Measurements from ENCODE around the gene IGSF23. TPM values are rescaled to one million over a fixed set of nuclear protein-coding genes. Genes with fewer than 3 reads are reported as not detected.

The IGSF23 gene
- polyA plus RNA-seq, 3 donors, result 0.23 to 0.46 (median 0.44) TPM

DNA sequence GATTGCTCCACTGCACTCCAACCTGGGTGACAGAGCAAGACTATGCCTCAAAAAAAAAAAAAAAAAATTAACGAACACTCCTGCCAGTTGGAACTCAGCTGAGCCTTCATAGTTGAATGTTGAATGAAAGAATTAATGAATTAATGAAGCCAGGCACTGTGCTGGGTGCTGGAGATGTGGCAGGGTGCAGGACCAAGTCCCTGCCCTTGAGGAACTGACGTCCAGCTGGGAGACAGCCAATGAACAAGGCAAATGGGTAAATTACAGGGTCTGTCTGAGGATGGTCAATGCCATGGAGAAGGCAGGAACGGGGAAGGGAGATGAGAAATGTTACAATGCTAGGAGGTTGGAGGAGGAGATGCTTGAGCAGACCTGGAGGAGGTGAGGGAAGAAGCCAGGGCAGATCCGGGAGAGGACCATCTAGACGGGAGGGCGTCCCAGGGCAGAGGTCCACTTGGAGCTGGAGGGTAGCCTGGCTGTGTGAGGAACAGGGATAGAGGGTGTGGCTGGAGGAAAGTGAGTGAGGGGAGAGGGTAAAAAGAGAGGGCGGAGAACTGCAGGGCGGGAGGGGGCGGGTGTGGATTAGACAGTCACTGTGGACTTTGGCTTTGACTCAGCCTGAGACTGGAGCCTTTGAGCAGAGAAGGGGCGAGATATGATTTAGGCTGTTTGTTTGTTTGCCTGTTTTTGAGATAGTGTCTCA is 16.8 kb upstream of the IGSF23 start:
- H3K9ac ChIP-seq (ENCODE audit: insufficient read depth, low read length, poor library complexity, severe bottlenecking), result no peak overlapping the region
- H3K79me2 ChIP-seq (ENCODE audit: insufficient read depth, low read length), result no peaks in the 10 kb centered on the region
- H3K27ac Mint-ChIP-seq, result no peak overlapping the region
- WGBS (ENCODE audit: insufficient coverage), result 93% methylated on average over 7 of the region's 10 CpGs
- TF ChIP-seq, protein P1, sequence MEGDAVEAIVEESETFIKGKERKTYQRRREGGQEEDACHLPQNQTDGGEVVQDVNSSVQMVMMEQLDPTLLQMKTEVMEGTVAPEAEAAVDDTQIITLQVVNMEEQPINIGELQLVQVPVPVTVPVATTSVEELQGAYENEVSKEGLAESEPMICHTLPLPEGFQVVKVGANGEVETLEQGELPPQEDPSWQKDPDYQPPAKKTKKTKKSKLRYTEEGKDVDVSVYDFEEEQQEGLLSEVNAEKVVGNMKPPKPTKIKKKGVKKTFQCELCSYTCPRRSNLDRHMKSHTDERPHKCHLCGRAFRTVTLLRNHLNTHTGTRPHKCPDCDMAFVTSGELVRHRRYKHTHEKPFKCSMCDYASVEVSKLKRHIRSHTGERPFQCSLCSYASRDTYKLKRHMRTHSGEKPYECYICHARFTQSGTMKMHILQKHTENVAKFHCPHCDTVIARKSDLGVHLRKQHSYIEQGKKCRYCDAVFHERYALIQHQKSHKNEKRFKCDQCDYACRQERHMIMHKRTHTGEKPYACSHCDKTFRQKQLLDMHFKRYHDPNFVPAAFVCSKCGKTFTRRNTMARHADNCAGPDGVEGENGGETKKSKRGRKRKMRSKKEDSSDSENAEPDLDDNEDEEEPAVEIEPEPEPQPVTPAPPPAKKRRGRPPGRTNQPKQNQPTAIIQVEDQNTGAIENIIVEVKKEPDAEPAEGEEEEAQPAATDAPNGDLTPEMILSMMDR (IDR thresholded peaks at IDR 0.05), result no peak
- no peak for DNase-seq
- H3K9me3 ChIP-seq (replicated peaks in 1 of 2; ENCODE audit: control insufficient read depth in 1 of 2, insufficient read depth in 1 of 2, low read length in 2 of 2), result peaks cover 0 to 4% of the 10 kb centered on the region in 2 donors
- H3K27ac ChIP-seq (ENCODE audit: low read depth in 1 of 2, low read length in 2 of 2), result no peak overlapping the region
- peaks cover 9% of the 10 kb centered on the region for H3K4me1 Mint-ChIP-seq
- H2AFZ ChIP-seq (ENCODE audit: insufficient read depth, low read depth, low read length, poor library complexity, severe bottlenecking), result no peak overlapping the region
- no peak overlapping the region for H3K4me2 ChIP-seq (replicated peaks; ENCODE audit: extremely low read depth, low read length, poor library complexity, severe bottlenecking)
- H3K4me3 ChIP-seq (replicated peaks in 1 of 3; ENCODE audit: low read depth in 2 of 3, low read length in 3 of 3), result no peak overlapping the region
- no peaks in the 10 kb centered on the region for H4K20me1 ChIP-seq (ENCODE audit: insufficient read depth, low read length)
- H3K9me3 Mint-ChIP-seq, result peaks cover 0 to 13% (median 6%) of the 10 kb centered on the region in 7 donors
- peak overlapping the region in 1 of 2 donors; percentile 44 for H3K4me3 Mint-ChIP-seq
- intact Hi-C loops (cut with micrococcal nuclease), result no loop called here
- H3K27me3 ChIP-seq (ENCODE audit: control insufficient read depth in 2 of 2, insufficient read depth in 2 of 2, low read length in 2 of 2), result peaks cover 0 to 6% of the 10 kb centered on the region in 2 donors
- H3K36me3 ChIP-seq (replicated peaks in 1 of 2; ENCODE audit: control insufficient read depth in 1 of 2, insufficient read depth in 2 of 2, low read length in 2 of 2), result no peaks in the 10 kb centered on the region
- peaks cover 4 to 12% of the 10 kb centered on the region in 2 donors for H3K4me1 ChIP-seq (ENCODE audit: control insufficient read depth in 1 of 2, insufficient read depth in 2 of 2, low read length in 2 of 2)
- peaks cover 9 to 19% (median 13%) of the 10 kb centered on the region in 3 donors for H3K27me3 Mint-ChIP-seq (ENCODE audit: low read depth in 3 of 3)
- no peaks in the 10 kb centered on the region for H3K36me3 Mint-ChIP-seq

DNA sequence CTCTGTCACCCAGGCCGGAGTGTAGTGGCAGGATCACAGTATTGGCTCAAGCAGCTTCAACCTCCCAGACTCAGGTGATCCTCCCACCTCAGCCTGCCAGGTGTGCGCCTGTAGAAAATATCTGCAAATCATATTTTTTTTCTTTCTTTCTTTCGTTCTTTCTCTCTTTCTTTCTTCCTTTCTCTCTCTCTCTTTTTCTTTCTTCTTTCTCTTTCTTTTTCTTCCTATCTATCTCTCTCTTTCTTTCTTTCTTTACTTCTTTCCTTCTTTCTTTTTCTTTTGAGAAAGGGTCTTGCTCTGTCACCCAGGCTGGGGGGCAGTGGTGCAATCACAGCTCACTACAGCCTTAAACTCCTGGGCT is 16.3 kb upstream of the IGSF23 start:
- H3K4me3 Mint-ChIP-seq, result no peak overlapping the region
- no peaks in the 10 kb centered on the region for H3K36me3 Mint-ChIP-seq
- no peak overlapping the region for H3K27ac ChIP-seq (ENCODE audit: low read depth in 1 of 2, low read length in 2 of 2)
- peaks cover 4 to 10% of the 10 kb centered on the region in 2 donors for H3K4me1 ChIP-seq (ENCODE audit: control insufficient read depth in 1 of 2, insufficient read depth in 2 of 2, low read length in 2 of 2)
- no peaks in the 10 kb centered on the region for H3K36me3 ChIP-seq (replicated peaks in 1 of 2; ENCODE audit: control insufficient read depth in 1 of 2, insufficient read depth in 2 of 2, low read length in 2 of 2)
- H3K27me3 Mint-ChIP-seq (ENCODE audit: low read depth in 3 of 3), result peaks cover 9 to 19% (median 14%) of the 10 kb centered on the region in 3 donors
- peaks cover 0 to 6% of the 10 kb centered on the region in 2 donors for H3K27me3 ChIP-seq (ENCODE audit: control insufficient read depth in 2 of 2, insufficient read depth in 2 of 2, low read length in 2 of 2)
- WGBS (ENCODE audit: insufficient coverage), result 78% methylated on average over 3 of the region's 3 CpGs
- peaks cover 8% of the 10 kb centered on the region for H3K4me1 Mint-ChIP-seq
- H3K9me3 ChIP-seq (replicated peaks in 1 of 2; ENCODE audit: control insufficient read depth in 1 of 2, insufficient read depth in 1 of 2, low read length in 2 of 2), result peaks cover 0 to 4% of the 10 kb centered on the region in 2 donors
- H3K79me2 ChIP-seq (ENCODE audit: insufficient read depth, low read length), result no peaks in the 10 kb centered on the region
- intact Hi-C loops (cut with micrococcal nuclease), result no loop called here
- H2AFZ ChIP-seq (ENCODE audit: insufficient read depth, low read depth, low read length, poor library complexity, severe bottlenecking), result no peak overlapping the region
- TF ChIP-seq, protein P1 (IDR thresholded peaks at IDR 0.05), result no peak
- no peaks in the 10 kb centered on the region for H4K20me1 ChIP-seq (ENCODE audit: insufficient read depth, low read length)
- H3K9me3 Mint-ChIP-seq, result peaks cover 0 to 10% (median 6%) of the 10 kb centered on the region in 7 donors
- no peak overlapping the region for H3K27ac Mint-ChIP-seq
- DNase-seq, result no peak
- no peak overlapping the region for H3K4me2 ChIP-seq (replicated peaks; ENCODE audit: extremely low read depth, low read length, poor library complexity, severe bottlenecking)
- no peak overlapping the region for H3K4me3 ChIP-seq (replicated peaks in 1 of 3; ENCODE audit: low read depth in 2 of 3, low read length in 3 of 3)
- H3K9ac ChIP-seq (ENCODE audit: insufficient read depth, low read length, poor library complexity, severe bottlenecking), result no peak overlapping the region
